Measurements from ENCODE around the gene LSR.

Gene LSR

GRCh38 chr19:35292421-35293362 is 43.9 kb downstream of the LSR start:
- Histone ChIP-seq H3K27ac (ENCODE audit: low read depth, low read length, poor library complexity, severe bottlenecking) (no peak overlapping the region), H3K9ac (ENCODE audit: low read length) (no peak overlapping the region), H4K20me1 (ENCODE audit: insufficient read depth, low read length) (no peaks in the 10 kb centered on the region), H2AFZ (ENCODE audit: low read length) (no peak overlapping the region), H3K9me2 (ENCODE audit: low read depth, low read length) (no peaks in the 10 kb centered on the region), H3K9me3 (ENCODE audit: low read length) (no peaks in the 10 kb centered on the region), H3K36me3 (ENCODE audit: insufficient read depth, low read length) (no peaks in the 10 kb centered on the region), H3K79me2 (ENCODE audit: insufficient read depth, low read length) (no peaks in the 10 kb centered on the region), H3K4me1 (ENCODE audit: insufficient read depth, low read length, severe bottlenecking) (peaks cover 34% of the 10 kb centered on the region), H3K27me3 (ENCODE audit: insufficient read depth, low read length) (no peaks in the 10 kb centered on the region; the same call in 1 of the 2 replicates), H3K4me3 (ENCODE audit: low read depth, low read length, poor library complexity, severe bottlenecking) (no peak overlapping the region), H3K4me2 (ENCODE audit: low read length) (no peak overlapping the region), H3F3A (ENCODE audit: insufficient read depth, low read length) (peaks cover 3% of the 10 kb centered on the region; the same call in 1 of the 2 replicates)
- no peak for TF ChIP-seq CTCF (IDR thresholded peaks at IDR 0.05; ENCODE audit: low read length)

- peaks cover 34% of the 10 kb centered on the region for H3K4me1 ChIP-seq (ENCODE audit: insufficient read depth, low read length, severe bottlenecking)
- no peak overlapping the region for H3K9ac ChIP-seq (ENCODE audit: low read length)
- no peaks in the 10 kb centered on the region for H3K9me3 ChIP-seq (ENCODE audit: low read length)
- no peaks in the 10 kb centered on the region for H4K20me1 ChIP-seq (ENCODE audit: insufficient read depth, low read length)
- no peaks in the 10 kb centered on the region for H3K36me3 ChIP-seq (ENCODE audit: insufficient read depth, low read length)
- H3K79me2 ChIP-seq (ENCODE audit: insufficient read depth, low read length) = no peaks in the 10 kb centered on the region
- no peak overlapping the region for H3K4me2 ChIP-seq (ENCODE audit: low read length)
- no peak for TF ChIP-seq CTCF (IDR thresholded peaks at IDR 0.05; ENCODE audit: low read length)
- no peak for TF ChIP-seq EZH2 (IDR thresholded peaks at IDR 0.05; ENCODE audit: borderline replicate concordance, low read length)
- H2AFZ ChIP-seq (ENCODE audit: low read length) = no peak overlapping the region
- H3K27ac ChIP-seq (ENCODE audit: low read depth, low read length, poor library complexity, severe bottlenecking) = no peak overlapping the region
- H3K4me3 ChIP-seq (ENCODE audit: low read depth, low read length, poor library complexity, severe bottlenecking) = no peak overlapping the region
- no peaks in the 10 kb centered on the region; the same call in 1 of the 2 replicates for H3K27me3 ChIP-seq (ENCODE audit: insufficient read depth, low read length)
- no peaks in the 10 kb centered on the region for H3K9me2 ChIP-seq (ENCODE audit: low read depth, low read length)
- peaks cover 3% of the 10 kb centered on the region; the same call in 1 of the 2 replicates for H3F3A ChIP-seq (ENCODE audit: insufficient read depth, low read length)
These were observed 44.5 kb downstream of the LSR start for GRCh38 chr19:35293363-35293739.

- H2AFZ ChIP-seq (ENCODE audit: low read length) = no peak overlapping the region
- no peaks in the 10 kb centered on the region for H3K9me3 ChIP-seq (ENCODE audit: low read length)
- H3F3A ChIP-seq (ENCODE audit: insufficient read depth, low read length) = peaks cover 3% of the 10 kb centered on the region; the same call in 1 of the 2 replicates
- no peaks in the 10 kb centered on the region for H3K79me2 ChIP-seq (ENCODE audit: insufficient read depth, low read length)
- H3K36me3 ChIP-seq (ENCODE audit: insufficient read depth, low read length) = no peaks in the 10 kb centered on the region
- no peak overlapping the region for H3K4me3 ChIP-seq (ENCODE audit: low read depth, low read length, poor library complexity, severe bottlenecking)
- H4K20me1 ChIP-seq (ENCODE audit: insufficient read depth, low read length) = no peaks in the 10 kb centered on the region
- H3K4me2 ChIP-seq (ENCODE audit: low read length) = no peak overlapping the region
- H3K9ac ChIP-seq (ENCODE audit: low read length) = no peak overlapping the region
- H3K27ac ChIP-seq (ENCODE audit: low read depth, low read length, poor library complexity, severe bottlenecking) = no peak overlapping the region
- no peaks in the 10 kb centered on the region for H3K9me2 ChIP-seq (ENCODE audit: low read depth, low read length)
- TF ChIP-seq EZH2 (IDR thresholded peaks at IDR 0.05; ENCODE audit: borderline replicate concordance, low read length) = no peak
- TF ChIP-seq CTCF (IDR thresholded peaks at IDR 0.05; ENCODE audit: low read length) = no peak
- H3K4me1 ChIP-seq (ENCODE audit: insufficient read depth, low read length, severe bottlenecking) = peaks cover 34% of the 10 kb centered on the region
- H3K27me3 ChIP-seq (ENCODE audit: insufficient read depth, low read length) = no peaks in the 10 kb centered on the region; the same call in 1 of the 2 replicates
These were observed 45.0 kb downstream of the LSR start for GRCh38 chr19:35293808-35294207.
